SK-MEL-5 (cell line): ENCODE measurements around the gene NR6A1. TPM values are rescaled to one million over a fixed set of nuclear protein-coding genes. Genes with fewer than 3 reads are reported as not detected.

ENCODE experiments used
- DNase-seq: peaks from one replicate; pipeline ENCODE4 v3.0.0-alpha.2; 2016; ENCODE audit warnings: low read depth, low spot score
- in situ Hi-C: cut with HindIII; loops from 2 replicates; pipeline ENCODE4 v1.10.0; 2016; ENCODE audit warnings: low sequenced_read_pairs, high pct_unique_total_duplicates, low pct_unique_long_range_greater_than_20kb
- total RNA-seq: library from RNA; depleted of rRNA; stranded (reverse); fragments of >200 nt; shearing (Covaris generic); gene quantifications from 2 replicates; pipeline ENCODE4 v1.2.3, GENCODE V29; 2014

Gene NR6A1
- total RNA-seq, 1 experiment from 2014 or later, result 7.8 TPM

DNA sequence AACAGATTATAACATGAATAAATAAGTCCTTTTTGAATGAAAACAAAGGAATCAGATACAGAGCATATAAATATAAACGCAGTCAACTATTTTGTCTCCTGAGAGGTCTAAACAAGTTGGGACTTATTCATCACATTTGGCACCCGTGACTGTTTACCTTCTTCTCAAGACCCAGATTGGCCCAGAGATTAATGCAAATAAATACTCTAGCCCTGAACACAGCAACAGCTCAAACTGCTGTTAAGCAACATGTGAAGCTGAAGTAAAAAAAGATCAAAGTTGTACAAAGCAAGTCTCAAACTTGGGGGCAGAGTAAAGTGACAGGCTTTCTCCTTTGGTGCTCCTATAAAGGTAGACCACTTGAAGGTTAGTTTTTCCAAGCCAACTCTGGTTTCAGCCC lies 168.9 kb downstream of the NR6A1 start:
- no peak for DNase-seq
- in situ Hi-C loops, result no loop called here

DNA sequence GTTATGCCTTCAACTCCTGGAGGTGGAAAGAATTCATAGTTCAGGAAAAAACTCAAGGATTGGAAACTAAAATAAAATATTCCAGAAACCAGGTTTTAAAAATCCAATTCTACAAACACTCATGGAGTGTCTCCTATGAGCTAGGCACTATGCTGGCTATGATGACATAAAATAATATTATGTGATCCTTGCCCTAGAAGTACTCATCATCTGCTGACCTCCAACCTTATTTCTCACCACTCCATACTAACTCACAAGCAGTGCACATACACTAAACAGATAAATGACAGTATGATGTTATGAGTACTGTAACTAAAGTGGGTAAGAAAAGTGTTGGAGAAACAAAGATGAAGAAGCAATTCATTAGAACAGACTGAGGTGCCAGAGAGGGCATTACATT lies 170.7 kb downstream of the NR6A1 start:
- DNase-seq, result no peak
- in situ Hi-C loops, result no loop called here

DNA sequence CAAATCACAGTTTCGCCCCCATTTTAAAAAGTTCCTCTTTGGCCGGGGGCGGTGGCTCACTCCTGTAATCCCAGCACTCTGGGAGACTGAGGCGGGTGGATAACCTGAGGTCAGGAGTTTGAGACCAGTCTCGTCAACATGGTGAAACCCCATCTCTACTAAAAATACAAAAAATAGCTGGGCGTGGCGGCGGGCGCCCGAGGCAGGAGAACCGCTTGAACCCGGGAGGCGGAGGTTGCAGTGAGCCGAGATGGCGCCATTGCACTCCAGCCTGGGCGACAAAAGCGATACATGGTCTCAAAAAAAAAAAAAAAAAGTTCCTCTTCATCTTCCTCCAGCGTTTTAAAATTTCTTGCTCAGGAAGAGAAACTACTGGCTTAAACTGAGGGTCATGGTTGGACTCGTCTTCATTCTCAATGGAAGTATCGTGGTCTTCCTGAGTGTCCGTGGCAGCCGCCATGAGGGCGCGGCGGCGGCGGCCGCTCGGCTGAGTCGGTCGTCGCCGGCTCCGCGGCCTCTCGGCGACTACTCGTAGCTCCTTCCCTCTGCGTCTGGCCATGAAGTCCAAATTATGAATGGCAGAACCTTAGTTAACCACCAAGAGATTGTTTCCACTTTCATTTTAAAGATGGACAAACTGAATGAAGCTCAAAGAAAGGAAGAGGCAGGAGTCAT lies 171.9 kb downstream of the NR6A1 start:
- in situ Hi-C loops, result no loop called here
- no peak for DNase-seq

DNA sequence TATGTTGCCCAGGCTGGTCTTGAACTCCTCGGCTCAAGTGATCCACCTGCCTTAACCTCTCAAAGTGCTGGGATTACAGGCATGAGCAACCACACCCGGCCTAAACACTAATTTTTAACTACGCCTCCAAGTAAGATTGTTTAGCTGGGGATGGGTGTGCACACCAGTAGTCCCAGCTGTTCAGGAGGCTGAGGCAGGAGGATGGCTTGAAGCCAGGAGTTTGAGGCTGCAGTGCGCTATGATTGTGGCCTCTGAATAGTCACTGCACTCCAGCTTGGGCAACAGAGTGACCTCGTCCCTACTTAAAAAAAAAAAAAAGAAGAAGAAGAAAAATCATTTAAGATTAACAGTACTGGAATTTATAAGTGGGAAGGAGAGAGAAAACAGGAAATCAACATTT lies 173.1 kb downstream of the NR6A1 start:
- in situ Hi-C loops, result no loop called here
- DNase-seq, result no peak

DNA sequence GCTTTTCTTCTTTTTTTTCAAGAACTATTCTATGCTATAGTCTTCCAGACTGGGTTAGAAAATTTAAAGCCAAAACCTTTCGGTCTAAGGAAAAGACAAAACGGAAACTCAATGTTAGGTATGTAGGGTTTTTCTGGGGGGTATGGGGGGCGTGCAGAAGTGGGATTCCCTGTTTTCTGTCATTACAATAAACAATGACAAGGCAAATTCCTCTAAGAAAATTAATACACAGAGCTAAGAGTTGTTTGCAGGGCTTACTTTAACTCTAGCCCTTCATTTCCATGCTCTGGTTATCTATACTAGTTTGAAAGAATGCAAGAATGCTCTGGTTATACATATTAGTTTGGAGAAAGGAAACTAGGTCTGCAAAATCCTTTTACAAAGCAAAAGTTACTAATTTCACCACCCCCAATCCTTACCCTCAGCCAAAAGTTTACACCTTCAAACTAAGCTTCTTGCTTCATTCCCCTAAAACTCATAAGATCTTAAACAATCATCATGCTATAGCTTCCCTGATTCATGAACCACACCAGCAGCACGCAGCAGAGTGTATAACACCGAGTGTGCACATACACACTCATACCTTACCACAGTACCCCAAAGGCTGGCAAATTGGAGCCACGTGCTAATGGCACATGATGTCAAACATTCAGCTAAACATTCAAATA lies 174.8 kb downstream of the NR6A1 start:
- DNase-seq, result peak; percentile 49
- in situ Hi-C loops, result no loop called here

DNA sequence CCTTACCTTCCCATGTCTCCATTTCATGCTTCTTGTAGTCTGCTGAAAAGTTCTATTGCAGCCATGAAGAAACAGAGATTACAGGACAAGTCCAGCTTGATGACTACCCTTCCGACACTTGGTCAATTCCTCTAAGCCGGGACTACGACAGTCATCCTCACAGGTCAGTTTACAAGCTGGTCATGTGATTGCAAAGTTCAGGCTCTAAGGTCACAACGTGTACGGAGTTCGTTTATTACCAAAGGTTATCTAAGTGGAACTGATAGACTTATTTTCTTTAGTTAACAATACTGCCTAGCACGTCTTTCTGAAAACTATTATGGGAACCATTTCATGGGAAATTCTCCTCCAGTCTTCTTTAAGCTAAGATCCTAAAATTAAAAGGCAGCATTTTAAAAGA lies 175.4 kb downstream of the NR6A1 start:
- DNase-seq, result peak; percentile 72
- in situ Hi-C loops, result no loop called here

DNA sequence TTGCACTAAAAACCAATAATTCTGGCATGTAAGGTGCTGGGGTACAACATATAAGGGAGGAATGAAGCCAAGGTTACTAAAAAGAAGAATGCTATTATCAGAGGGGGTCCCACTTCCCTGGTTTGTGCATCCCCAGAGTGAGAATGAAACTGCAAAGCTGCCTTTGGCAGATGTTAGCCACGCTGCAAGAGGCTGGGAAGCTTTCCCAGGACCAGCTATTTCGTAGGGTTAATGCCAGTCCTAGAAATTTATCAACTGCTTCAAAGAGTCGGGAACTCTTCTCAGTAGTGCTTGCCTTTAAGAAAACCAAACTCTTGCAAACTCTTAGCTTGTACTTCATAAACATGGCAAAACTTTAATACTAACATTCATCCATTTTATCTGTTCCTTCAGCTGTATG lies 176.4 kb downstream of the NR6A1 start:
- in situ Hi-C loops, result no loop called here

DNA sequence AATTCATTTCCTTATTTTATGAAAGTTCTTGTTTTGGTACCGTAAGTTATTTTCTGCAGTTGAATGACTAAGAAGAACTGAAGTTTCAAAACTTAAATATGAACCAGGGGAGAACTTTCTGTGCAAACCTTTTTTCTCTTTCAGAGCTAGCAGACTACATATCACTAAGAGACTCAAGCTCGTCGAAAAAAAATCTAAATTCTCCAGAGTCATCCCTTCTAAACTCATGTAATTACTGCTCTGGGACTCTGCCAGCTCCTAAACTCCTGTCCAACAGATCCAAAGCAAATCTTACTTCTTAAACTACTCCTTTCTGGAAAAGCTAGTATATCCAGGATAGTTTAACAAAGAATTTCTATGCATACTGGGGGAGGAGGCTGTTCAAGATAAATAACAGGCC lies 176.9 kb downstream of the NR6A1 start:
- in situ Hi-C loops, result no loop called here
- no peak for DNase-seq

More for the DNA sequence above, 176.4 kb downstream of the NR6A1 start:
- DNase-seq, result peak; percentile 28

DNA sequence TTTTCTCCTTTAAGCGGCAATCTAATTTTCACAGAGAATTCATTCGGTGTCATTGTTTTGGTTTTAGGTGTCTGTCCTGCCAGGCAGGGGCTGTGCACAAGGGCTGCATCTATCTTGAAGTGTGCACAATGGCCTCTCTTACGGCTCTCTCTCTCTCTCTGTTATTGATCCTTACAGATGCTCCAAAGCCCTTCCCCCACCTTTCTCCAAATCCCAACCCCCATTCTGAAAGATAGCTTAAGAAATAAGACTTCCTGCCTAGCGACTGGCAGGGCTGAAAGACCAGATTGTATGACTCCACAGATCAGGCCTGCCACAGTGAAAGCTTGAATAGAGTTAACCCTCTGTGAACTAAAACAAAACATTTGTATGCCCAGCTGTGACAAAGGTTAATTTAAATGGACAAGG lies 177.5 kb downstream of the NR6A1 start:
- in situ Hi-C loops, result no loop called here
- peak; percentile 93 for DNase-seq

DNA sequence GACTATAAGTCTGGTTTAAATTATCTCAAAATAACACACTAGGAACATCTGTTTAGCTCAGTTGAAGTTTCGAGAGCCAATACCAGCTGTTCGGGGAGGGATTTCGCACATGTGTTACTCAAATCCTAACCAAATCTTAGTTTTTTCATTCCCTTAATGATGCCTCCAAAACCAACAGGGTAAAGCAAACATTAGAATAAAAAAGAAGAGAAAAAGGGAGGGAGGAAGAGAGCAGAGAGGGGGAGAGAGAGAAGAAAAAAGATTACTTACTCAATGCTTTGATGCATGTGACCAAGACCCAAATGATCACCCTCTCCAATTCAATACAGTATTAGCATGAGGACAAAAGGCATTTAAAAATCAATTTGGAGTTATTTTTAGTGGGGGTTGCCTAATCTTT lies 177.9 kb downstream of the NR6A1 start:
- in situ Hi-C loops, result no loop called here
- DNase-seq, result no peak

DNA sequence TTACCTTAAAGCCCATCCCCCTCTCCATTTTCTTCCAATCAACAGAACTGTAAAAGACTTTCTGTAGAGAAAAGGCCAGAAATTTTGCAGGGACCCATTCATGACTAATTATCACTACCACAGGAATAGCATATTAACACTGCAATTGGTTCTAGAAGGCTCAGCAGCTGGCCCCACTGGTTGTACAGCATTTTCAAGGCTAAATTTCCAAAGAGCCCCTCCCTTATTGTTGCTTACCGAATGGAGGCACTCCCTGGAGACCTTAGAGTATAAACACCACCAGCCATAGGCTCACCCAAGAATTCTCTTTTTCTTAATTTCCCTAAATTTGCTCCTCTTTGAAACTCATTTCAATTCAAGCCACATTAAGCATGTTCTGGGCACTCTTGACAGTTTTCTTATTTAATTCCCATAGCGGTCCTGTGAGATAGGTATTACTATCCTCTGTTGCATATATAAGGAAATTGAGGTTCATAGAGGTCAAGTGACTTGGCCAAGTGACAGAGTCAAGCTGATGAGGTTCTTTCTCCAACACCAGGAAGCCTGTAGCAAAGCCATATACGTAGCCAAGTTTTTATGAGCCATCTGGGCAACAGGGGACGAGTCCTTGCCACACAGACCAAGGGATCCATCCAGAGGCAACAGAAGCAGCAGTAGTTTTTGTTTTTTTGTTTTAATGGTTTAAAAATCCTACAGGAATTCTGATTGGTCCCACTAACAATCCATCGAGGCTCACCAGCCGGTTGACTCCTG lies 180.0 kb downstream of the NR6A1 start:
- no peak for DNase-seq
- in situ Hi-C loops, result no loop called here

DNA sequence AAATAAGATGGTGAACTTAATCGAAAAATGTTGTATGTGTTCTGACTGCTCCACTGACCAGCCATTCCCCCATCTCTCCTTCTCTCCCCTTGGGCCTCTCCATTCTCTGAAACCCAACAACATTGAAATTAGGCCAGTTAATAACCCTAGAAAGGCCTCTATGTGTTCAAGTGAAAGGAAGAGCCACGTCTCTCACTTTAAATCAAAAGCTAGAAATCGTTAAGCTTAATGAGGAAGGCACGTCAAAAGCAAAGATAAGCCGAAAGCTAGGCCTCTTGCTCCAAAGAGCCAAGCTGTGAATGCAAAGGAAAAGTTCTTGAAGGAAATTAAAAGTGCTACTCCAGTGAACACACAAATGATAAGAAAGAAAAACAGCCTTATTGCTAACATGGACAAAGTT lies 186.5 kb downstream of the NR6A1 start:
- in situ Hi-C loops, result no loop called here

DNA sequence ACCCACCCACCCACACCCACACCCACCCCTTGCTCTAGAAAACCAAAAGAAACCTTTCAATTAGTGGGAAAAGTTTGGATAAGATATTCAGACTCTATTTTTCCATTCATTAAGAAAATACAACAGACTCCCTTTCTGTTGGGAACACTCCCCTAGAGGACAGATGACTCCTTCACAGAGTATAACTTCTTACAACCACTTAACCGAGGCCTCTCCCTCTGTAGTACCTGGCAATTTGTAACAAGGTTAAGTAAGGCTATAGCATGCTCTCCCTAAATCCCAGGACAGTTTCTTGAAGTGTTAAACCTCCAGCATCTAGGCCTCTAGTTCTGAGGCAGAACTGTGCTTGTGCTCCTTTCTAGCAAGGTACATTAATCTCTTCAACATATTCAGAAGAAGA lies 188.0 kb downstream of the NR6A1 start:
- DNase-seq, result no peak
- in situ Hi-C loops, result no loop called here

More for the DNA sequence above, 186.5 kb downstream of the NR6A1 start:
- no peak for DNase-seq

DNA sequence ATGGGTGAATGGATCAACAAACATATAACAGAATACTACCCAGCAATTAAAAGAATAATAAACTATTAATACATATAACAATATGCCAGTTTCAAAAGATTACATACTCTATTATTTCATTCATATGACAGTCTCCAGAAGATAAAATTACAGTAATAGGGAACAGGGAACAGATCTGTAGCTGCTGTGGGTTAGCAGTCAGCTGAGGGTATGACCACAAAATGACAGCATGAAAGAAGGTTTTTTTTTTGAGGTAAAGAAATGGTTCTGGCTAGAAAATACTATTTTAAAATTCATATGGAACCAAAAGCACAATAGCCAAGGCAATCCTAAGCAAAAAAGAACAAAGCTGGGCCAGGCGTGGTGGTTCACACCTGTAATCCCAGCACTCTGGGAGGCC lies 190.9 kb downstream of the NR6A1 start:
- in situ Hi-C loops, result no loop called here

DNA sequence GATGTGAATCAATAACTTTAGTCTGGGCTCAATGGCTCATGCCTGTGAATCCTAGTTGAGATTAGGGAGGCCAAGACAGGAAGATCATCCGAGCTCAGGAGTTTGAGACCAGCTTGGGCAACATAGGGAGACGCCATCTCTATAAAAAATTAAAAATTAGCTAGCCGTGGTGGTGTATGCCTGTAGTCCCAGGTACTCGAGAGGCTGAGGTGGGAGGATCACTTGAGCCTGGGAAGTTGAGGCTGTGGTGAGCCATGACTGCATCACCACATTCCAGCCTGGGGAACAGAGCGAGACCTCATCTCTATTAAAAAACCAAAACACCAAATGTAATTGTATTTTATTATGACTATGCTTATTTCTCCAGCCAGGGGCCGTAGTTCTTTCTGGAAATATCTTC lies 194.4 kb downstream of the NR6A1 start:
- in situ Hi-C loops, result no loop called here
- DNase-seq, result no peak

More for the DNA sequence above, 190.9 kb downstream of the NR6A1 start:
- no peak for DNase-seq

DNA sequence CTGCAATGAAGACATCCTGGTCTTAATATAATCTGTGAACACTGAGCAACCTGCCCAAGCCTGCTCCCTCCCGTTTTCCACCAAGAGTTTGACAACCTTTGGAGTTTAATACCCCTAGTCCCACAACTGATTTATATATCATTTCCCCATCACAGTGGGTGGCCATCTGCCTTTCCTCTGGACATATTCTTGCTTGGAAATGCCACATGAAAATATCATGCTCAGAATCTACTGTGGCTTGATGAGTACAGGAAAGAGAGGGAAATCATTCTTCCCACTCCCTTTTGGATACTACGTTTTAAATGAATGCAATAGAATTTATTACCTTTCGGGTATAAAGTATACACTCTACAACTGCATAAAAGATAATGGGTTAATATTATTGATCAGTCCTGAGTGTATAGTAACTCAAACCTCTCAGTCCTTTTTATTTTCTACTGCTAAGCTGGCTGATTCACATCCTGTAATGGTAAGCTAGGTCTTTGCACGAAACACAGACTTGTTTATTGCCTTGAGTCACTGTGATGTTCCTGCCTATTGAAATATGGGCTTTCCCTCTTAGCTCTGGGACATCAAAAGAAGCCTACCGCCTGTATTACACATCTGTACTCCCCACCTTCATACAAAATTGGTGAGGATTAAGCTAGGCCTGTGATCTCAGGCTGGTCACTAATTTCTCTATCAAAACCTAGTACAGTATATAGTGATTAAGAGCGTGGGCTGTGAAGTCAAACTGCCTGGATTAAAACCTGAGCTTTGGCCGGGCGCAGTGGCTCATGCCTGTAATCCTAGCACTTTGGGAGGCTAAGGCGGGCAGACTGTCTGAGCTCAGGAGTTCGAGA lies 196.4 kb downstream of the NR6A1 start:
- DNase-seq, result no peak
- in situ Hi-C loops, result no loop called here

DNA sequence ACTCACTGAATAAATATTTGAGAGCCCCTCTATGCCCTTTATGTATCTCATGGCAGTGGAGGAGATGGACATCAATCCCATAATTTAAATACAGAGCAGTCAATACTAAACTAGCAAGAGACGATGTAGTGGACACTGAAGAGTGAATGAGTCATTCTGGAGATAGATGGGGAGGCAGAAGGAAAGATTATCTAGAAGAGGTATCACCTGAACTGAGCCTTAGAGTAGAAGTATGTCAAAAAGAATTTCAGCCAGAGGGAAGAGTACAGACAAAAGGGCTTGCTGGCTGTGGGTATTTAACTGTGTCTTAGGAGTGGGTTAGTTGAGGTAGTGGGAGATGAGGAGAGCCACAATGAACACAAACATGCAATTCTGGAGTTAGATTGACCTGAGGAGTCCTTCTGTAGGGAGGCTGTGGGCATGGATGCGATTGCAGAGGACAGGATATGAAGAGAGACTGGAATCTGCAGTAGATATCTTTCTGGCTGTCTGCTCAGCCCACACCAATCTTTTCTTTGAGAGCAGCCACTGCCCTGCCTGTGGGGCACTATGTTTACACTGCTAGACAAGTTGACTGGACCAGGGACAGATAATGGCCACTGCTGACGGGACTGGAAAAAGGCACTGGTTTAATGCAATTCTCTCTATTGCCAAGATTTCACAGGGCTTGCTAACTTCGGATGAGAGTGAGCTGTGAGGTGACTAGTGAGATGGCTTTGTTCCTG lies 200.0 kb downstream of the NR6A1 start:
- no peak for DNase-seq
- in situ Hi-C loops, result no loop called here
